GM12892 (cell line): ENCODE data around the gene NDRG2.

Experiments used
- POLR2AphosphoS5 ChIP-seq: IDR thresholded peaks from 2 replicates; pipeline ENCODE4 v1.6.1; 2011; ENCODE audit warnings: low read depth, low read length, control low read depth
- TAF1 ChIP-seq: IDR thresholded peaks from 2 replicates; pipeline ENCODE4 v1.6.1; 2011; ENCODE audit warnings: low read depth, mild to moderate bottlenecking, control low read depth, low read length, borderline replicate concordance

DNA sequence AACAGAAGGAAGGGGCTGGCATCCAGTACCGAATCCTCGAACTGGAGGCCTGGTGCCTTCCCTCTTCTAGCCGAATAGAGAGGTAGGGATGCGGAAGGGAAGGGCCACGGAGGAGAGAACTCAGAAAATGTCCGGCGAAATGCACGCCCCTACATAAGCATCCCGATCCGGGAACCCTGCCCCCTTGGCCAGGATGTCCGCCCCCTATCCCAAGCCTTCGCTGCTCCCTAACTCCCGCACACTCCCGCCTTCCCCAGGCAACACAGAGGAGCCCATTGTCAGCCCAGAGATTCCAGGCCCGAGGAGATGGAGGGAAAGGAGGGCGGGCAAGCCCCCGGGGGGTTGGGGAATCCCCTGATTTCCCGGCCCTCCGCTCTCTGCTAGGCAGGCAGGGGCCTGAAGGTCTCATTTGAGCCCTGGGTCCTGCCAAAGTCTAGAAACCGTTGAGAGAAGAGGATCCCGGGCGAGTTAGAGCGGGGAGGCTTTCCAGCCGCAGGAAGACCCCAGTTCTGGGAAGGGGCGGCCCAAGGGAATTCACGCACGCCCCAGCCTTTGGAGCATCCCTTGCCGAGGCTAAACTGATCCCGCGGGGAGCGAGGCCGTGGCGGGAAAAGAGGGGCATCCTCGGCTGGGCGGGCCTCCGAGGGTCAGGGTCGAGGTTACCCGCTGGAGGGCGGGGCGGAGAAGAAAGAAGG lies 44.7 kb upstream of the NDRG2 start:
- TF ChIP-seq TAF1, result no peak
- no peak for TF ChIP-seq POLR2AphosphoS5
